GM19455 (cell line): ENCODE data around the gene NPIPA1.
A peak's percentile ranks its signal among the peaks of the same experiment; 100 is the strongest.
"Not testable (repeated sequence)": the region's sequence is repeated elsewhere in the genome, so short reads cannot be mapped to it uniquely, and the experiment has no call there.

Source experiments
- ATAC-seq: cut with Tn5 transposase; IDR thresholded peaks from one replicate; pipeline ENCODE4 v1.9.1; 2021; ENCODE audit not compliant: unreplicated experiment

Gene NPIPA1

DNA sequence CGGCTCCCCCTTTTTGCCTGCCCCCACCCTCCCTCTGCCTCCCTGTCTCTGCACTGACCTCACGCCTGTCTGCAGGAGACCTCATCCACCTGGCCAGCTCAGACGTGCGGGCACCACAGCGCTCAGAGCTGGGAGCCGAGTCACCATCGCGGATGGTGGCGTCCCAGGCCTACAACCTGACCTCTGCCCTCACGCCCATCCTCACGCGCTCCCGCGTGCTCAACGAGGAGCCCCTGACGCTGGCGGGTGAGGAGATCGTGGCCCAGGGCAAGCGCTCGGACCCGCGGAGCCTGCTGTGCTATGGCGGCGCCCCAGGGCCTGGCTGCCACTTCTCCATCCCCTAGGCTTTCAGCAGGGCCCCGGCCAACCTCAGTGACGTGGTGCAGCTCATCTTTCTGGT is 8.1 kb upstream of the NPIPA1 start:
- ATAC-seq = not testable (repeated sequence)

DNA sequence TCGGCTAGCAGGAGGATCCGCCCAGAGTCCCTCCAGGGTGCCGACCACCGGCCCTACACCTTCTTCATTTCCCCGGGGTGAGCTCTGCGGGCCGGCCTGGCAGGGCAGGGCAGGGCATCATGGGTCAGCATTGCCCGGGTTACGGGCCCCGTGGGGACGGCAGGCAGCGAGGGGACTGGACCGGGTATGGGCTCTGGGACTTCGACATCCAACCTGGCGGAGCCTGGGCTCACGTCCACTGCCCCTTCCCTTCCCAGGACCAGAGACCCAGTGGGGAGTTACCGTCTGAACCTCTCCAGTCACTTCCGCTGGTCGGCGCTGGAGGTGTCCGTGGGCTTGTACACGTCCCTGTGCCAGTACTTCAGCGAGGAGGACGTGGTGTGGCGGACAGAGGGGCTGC is 7.0 kb upstream of the NPIPA1 start:
- not testable (repeated sequence) for ATAC-seq

DNA sequence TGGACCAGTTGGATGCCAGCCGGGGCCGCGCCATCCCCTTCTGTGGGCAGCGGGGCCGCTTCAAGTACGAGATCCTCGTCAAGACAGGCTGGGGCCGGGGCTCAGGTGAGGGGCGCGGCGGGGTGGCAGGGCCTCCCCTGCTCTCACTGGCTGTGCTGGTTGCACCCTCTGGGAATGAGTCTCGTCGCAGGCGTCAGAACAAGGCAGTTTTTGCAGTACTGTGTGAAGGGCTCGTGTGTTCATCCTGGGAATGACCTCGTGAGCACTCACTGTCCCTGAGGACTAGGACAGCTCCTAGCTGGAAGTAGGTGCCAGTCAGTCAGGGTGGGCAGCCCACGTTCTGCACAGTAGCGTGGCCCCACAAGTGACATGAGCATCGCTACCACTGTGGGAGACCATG is 6.3 kb upstream of the NPIPA1 start:
- ATAC-seq = not testable (repeated sequence)

DNA sequence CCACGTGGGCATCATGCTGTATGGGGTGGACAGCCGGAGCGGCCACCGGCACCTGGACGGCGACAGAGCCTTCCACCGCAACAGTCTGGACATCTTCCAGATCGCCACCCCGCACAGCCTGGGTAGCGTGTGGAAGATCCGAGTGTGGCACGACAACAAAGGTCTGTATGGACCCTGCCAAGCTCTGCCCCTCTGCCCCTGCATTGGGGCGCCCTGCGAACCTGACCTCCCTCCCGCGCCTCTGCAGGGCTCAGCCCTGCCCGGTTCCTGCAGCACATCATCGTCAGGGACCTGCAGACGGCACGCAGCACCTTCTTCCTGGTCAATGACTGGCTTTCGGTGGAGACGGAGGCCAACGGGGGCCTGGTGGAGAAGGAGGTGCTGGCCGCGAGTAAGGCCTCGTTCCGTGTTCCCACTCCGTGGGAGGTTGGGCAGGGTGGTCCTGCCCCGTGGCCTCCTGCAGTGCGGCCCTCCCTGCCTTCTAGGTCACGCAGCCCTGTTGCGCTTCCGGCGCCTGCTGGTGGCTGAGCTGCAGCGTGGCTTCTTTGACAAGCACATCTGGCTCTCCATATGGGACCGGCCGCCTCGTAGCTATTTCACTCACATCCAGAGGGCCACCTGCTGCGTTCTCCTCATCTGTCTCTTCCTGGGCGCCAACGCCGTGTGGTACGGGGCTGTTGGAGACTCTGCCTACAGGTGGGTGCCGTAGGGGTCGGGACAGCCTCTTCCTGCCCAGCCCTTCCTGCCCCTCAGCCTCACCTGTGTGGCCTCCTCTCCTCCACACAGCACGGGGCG is 4.5 kb upstream of the NPIPA1 start:
- not testable (repeated sequence) for ATAC-seq

DNA sequence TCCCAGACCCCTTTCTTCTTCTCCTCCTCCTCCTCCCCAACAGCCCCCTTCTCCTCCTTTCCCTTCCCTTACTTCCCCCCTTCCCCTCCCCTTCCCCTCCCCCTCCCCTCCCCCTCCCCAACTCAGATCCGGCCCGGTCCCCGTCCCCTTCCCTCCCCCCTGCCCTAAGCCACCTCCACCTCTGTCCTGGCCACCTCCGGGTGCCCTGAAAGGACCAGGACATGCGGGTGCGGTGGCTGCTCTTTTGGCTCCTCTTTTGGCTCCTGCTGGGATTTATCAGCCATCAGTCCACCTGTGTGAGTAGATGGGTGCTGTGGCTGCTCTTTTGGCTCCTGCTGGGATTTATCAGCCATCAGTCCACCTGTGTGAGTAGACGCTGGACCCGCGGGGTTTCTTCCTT is 751 bp downstream of the NPIPA1 start:
- not testable (repeated sequence) for ATAC-seq

DNA sequence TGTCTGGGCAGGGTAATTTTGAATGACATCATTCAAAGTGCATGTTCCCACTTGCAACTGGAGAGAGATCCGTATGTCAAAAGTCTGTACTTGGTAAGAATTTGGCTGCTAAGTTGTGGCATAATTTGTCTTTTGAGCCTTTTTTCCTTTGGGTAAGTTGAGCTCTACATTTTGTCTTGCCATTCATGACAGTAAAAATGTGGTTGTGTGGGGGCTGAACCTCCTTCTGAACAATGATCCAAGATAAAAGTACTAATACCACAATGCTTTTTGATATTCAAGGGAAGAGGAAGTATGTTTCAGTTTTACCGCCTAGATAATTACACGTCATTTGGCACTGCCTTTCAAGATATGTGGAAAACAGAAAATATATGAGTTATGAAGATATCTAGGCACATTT is 5.4 kb downstream of the NPIPA1 start:
- ATAC-seq = not testable (repeated sequence)

DNA sequence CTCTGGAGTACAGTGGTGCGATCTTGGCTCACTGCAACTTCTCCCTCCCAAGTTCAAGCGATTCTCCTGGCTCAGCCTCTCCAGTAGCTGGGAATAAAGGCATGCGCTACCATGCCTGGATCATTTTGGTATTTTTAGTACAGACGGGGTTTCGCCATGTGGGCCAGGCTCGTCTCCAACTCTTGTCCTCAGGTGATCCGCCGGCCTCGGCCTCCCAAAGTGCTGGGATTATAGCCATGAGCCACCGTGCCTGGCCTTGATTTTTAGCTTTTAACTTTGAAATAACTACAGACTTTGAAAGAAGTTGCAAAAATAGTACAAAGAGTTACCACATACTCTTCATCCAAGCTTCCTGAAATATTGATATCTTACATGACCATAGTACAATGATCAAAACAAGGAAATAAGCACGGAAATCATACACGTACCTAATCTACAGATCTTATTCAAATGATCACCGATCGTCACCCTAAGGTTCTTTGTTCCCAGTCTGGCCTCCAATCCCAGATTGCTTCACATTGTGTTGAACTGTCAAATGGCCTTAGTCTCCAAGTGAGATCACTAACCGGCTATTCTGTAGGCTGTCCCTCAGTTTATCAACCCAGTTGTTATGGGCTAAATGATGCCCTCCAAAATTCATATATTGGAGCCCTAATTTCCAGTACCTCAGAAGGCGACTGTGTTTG is 18.4 kb downstream of the NPIPA1 start:
- ATAC-seq = no peak

DNA sequence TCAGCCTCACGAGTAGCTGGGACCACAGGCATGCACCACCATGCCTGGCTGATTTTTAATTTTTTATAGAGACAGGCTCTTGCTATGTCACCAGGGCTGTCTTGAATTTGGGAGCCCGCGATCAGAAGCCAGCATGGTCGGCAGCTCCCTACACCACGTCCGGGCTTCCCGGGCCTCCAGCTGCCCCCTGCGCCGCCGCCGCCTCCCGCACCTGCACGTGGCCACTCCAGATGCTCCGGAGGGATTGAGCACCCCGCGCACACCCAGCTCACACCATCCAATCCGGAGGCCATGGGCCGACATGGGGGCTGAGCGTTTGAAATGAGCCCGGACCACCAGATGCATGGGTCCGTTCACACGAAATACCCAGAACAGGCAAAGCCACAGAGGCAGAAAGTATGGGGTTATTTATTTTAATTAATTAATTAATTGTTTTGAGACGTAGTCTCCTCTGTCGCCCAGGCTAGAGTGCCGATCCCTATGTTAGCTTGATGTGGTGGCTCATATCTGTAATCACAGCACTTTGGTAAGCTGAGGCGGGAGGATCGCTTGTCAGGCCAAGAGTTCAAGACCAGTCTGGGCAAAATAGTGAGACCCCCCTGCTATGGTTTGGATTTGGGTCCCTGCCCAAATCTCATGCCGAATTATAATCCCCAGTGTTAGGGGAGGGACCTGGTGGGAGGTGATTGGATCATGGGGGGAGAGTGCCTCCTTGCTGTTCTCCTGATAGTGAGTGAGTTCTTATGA is 20.5 kb downstream of the NPIPA1 start:
- ATAC-seq = no peak

DNA sequence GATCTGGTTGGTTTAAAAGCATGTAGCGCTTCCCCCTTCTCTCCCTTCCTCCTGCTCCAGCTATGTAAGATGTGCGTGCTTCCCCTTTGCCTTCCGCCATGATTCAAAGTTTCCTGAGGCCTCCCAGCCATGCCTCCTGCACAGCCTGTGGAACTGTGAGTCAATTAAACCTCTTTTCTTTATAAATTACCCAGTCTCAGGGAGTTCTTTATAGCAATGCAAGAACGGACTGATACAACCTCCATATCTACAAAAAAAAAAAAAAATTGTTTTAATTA is 21.0 kb downstream of the NPIPA1 start:
- ATAC-seq = no peak

DNA sequence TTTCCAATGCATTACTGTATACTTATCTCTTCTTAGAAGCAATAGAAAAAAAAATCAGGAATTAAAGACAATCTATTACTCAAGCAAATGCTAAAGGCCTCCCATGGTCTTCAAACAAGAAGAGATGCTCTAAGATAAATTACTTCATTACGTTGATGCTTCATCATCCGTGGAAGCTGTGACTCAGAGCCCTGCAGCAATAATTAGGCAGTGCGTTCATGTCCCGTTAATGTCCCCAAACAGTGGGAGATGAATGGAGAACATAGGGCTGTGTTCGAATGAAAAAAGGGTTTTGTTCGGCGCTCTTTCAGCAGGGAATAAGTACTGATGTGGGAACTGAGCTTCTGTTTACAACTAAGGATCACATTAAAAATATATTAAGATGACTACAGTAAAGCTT is 21.7 kb downstream of the NPIPA1 start:
- no peak for ATAC-seq

DNA sequence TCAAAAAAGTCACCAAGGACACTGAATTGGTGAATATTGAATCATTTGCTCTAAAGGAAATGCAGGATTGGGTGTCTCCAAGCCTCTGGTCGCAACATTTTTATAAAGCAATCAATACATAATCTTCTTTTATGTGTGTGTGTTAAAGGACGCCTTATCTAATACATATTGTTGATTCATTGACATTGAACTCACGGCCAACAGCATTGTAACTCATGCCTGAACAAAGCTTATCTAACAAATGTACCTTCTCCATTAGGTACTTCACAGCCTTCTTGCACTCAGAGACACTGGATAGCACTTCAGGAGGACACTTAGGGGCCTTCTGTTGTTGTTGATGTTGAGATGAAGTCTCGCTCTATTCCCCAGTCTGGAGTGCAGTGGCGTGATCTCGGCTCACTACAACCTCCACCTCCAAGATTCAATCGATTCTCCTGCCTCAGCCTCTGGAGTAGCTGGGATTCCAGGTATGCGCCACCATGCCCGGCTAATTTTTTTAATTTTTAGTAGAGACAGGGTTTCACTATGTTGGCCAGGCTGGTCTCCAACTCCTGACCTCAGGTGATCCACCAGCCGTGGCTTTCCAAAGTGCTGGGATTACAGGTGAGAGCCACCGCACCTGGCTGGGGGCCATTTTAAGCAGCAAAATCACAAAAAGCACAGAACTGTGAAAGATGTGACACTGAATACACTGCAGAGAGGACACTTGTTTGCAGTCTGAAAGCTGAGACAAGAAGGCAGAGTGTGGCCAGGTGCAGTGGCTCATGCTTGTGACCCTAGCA is 24.4 kb downstream of the NPIPA1 start:
- no peak for ATAC-seq

DNA sequence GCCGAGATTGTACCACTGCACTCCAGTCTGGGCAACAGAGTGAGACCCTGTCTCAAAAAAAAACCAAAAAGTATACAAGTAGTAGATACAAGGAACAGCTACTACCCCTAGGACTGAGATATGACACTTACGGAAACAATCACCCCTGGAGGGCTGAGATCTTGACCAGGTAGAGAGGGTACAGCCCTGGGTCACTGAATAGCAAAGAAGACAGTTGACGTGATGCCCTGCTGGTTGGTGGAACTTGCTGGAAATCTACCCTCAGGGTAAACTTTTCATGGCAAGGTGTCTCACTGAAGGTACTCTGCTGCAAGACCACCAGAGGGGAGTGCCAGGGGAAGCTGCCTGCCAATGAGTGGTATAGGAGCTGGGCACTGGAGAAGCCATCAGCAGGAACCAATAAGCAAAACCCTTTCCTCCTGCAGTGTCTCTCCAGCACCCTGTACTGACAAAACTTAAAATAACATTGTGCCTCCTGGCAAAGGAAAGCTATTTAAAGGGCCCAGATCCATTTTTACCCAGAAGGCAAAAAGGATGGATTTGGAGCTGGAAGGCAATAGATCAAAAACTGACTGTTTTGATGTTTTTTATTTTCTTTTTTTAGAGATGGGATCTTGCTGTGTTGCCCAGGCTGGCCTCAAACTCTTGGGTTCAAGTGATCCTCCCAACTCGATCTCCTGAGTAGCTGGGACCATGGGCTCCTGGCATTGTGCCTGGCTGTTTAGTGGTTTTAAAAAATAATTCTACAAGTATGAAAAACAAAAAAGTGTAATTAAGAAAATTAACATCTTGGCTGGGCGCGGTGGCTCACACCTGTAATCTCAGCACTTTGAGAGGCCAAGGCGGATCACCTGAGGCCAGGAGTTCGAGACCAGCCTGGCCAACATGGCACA is 26.3 kb downstream of the NPIPA1 start:
- no peak for ATAC-seq

DNA sequence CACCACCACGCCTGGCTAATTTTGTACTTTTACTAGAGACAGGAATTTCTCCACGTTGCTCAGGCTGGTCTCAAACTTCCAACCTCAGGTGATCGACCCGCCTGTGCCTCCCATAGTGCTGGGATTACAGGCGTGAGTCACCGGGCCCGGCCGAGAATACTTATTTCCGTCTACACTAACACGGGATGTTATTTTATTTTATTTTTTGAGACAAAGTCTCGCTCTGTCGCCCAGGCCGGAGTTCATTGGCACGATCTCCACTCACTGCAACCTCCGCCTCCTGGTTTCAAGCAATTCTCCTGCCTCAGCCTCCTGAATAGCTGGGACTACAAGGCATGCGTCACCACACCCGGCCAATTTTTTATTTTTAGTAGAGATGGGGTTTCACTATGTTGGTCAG is 28.1 kb downstream of the NPIPA1 start:
- ATAC-seq = no peak

DNA sequence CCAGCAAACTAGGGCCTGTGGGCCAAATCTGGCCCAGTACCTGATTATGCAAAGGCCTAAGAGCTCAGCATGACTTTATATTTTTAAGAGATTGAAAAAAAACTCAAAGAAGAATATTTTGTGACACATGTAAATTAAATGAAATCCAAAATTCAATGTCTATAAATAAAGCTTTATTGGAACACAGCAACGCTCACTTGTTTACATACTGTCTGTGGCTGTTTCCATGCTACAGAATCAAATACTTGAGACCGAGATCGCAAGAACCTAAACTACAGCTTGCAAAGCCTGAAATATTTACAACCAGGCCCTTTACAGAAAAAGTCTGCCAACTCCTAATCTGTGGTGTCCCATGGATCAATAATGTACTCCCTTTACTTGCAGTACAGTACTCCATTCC is 32.6 kb downstream of the NPIPA1 start:
- not testable (repeated sequence) for ATAC-seq

DNA sequence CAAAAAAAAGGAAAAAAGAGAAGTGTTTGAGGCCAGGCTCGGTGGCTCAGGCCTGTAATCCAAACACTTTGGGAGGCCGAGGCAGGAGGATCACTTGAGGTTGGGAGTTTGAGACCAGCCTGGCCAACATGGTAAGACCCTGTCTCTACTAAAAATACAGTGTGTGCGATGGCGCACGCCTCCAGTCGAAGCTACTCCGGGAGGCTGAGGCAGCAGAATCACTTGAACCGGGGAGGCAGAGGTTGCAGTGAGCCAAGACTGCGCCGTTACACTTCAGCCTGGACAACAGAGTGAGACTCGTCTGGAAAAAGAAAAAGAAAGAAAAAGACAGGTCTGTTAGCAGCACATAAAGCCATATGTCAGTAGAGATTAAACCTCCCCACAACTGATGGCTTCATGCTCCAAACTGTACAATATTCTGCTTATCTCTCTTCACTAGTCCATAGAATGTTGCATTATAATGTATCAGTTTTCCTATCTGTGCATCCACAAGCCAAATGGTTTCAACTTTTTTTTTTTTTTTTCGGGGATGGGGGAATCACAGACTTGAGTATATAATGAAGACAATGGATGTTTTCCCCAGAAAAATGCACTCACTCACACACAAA is 34.5 kb downstream of the NPIPA1 start:
- ATAC-seq = not testable (repeated sequence)

DNA sequence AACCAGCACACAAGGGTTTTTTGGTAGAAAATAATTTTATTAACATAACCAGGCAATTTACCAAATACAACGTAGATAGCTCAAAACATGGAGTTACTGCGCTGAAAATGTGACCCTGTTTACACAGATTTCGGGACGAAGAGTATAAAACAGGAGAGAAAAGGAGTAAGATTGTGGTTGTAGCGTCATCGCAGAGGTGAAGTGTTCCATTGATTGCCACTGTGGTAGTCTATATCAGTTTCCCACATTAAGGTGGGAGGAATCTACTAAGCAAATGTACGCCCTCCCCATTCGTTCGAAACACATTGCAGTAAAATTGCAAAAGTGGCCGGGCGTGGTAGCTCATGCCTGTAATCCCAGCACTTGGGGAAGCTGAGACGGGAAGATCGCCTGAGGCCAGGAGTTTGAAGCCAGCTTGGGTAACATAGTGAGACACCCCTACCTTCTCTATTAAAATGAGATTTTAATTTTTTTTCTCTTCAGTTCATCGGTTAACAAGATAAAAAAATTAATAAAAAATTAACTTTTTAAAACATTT is 36.6 kb downstream of the NPIPA1 start:
- ATAC-seq = not testable (repeated sequence)

DNA sequence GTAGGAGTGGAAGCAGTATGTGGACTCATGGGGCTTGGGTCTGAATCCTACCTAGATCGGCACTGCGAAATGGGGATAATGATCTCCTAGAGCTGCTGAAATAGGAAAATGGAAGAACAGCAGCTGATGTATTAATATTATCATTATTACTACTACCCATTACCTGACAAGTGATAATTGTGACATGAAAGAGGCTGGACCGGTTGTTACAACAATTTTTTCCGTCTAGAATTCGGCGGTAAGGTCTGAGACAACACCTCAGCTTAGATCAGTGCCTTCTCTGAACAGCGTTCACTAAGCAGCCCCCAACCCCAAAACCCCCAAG is 37.0 kb downstream of the NPIPA1 start:
- ATAC-seq = not testable (repeated sequence)

DNA sequence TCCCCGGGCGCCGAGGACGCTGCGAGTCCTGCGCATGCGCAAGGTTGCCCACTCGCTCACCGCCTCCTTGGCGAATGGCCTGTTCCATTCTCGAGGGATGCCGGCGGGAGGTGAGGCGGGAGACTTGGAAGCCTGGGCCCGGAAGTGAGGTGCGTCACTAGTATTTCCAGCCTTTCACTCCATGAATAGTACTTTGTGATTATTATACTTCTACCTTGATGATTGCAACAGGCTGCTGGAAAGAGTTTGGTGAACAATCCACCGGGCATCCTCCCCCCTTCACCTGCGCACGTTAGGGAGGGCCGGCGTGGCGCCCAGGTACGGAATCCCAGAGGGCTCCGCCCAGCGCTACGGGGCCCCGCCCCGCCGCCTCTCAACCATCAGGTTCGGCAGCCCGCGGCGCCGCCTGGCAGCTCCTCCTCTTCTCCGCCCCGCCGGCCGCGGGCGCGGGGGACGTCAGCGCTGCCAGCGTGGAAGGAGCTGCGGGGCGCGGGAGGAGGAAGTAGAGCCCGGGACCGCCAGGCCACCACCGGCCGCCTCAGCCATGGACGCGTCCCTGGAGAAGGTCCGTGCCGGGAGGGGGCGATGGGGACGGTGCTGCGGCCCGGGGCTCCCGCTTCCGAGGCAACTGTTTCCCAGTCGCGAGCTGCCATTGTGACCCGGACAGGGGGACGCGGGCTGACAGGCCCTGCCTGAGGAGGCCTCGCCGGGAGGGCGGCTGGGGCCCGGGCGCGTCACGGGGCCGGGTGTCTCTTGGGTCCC is 37.6 kb downstream of the NPIPA1 start, which contains the start of gene PDXDC1:
TSS of gene PDXDC1 (plus strand) at position 371 of the 762 bp plus-strand sequence. CDS start at position 545, 174 bp downstream.
- peak; percentile 90 for ATAC-seq
